ENCODE data around the gene LTBP3. TPM values are rescaled to one million over a fixed set of nuclear protein-coding genes. Genes with fewer than 3 reads are reported as not detected.
"Not testable (repeated sequence)": the region's sequence is repeated elsewhere in the genome, so short reads cannot be mapped to it uniquely, and the experiment has no call there.

The LTBP3 gene
- total RNA-seq, 2 experiments from 2014 or later: 11.2 to 13.8 TPM

DNA sequence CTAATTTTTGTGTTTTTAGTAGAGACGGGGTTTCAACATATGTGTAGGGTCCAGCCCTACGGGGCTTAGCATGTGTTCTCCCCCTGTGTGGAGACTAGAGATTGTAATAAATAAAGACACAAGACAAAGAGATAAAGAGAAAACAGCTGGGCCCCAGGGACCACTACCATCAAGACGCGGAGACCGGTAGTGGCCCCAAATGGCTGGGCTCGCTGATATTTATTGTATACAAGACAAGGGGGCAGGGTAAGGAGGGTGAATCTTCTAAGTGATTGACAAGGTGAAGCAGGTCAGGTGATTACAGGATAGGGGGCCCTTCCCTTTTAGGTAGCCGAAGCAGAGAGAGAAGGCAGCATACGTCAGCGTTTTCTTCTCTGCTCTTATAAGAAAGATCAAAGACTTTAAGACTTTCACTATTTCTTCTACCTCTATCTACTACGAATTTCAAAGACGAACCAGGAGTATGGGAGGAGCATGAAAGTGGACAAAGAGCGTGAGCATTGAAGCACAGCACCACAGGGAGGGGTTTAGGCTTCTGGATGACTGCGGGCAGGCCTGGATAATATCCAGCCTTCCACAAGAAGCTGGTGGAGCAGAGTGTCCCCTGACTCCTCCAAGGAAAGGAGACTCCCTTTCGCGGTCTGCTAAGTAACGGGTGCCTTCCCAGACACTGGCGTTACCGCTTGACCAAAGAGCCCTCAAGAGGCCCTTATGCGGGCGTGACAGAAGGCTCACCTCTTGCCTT lies 36.2 kb downstream of the LTBP3 start:
- H3K4me1 ChIP-seq (ENCODE audit: insufficient read depth, low read length, poor library complexity, severe bottlenecking): peaks cover 22% of the 10 kb centered on the region
- CTCF ChIA-PET (ENCODE audit: unreplicated experiment); intact Hi-C loops (cut with micrococcal nuclease; ENCODE audit: unreplicated experiment); POLR2A ChIA-PET; H3K27ac ChIP-seq (ENCODE audit: low read depth, low read length, poor library complexity, severe bottlenecking); BruUV-seq (replicated peaks); H4K20me1 ChIP-seq (ENCODE audit: insufficient read depth, low read length); H3K9me3 ChIP-seq (ENCODE audit: low read length); H2AFZ ChIP-seq (ENCODE audit: low read length); DNase-seq (ENCODE audit: low spot score); H3K9me2 ChIP-seq (ENCODE audit: insufficient read depth, low read length); H3K79me2 ChIP-seq (ENCODE audit: insufficient read depth, low read depth, low read length); H3K4me2 ChIP-seq (ENCODE audit: low read length); H3K36me3 ChIP-seq (ENCODE audit: insufficient read depth, low read length); H3K4me3 ChIP-seq (ENCODE audit: low read depth, low read length, poor library complexity, severe bottlenecking): not testable (repeated sequence)

GRCh38 chr11:65518941-65519549 lies 39.1 kb downstream of the LTBP3 start:
- H3K36me3 ChIP-seq (ENCODE audit: insufficient read depth, low read length); H3K9me3 ChIP-seq (ENCODE audit: low read length); H3K79me2 ChIP-seq (ENCODE audit: insufficient read depth, low read depth, low read length); H3K27ac ChIP-seq (ENCODE audit: low read depth, low read length, poor library complexity, severe bottlenecking); H3K4me1 ChIP-seq (ENCODE audit: insufficient read depth, low read length, poor library complexity, severe bottlenecking); POLR2A ChIA-PET; H3K4me2 ChIP-seq (ENCODE audit: low read length); H4K20me1 ChIP-seq (ENCODE audit: insufficient read depth, low read length); intact Hi-C loops (cut with micrococcal nuclease; ENCODE audit: unreplicated experiment); H3K9me2 ChIP-seq (ENCODE audit: insufficient read depth, low read length); H3K4me3 ChIP-seq (ENCODE audit: low read depth, low read length, poor library complexity, severe bottlenecking); H2AFZ ChIP-seq (ENCODE audit: low read length); BruUV-seq (replicated peaks); DNase-seq (ENCODE audit: low spot score); CTCF ChIA-PET (ENCODE audit: unreplicated experiment): not testable (repeated sequence)

GRCh38 chr11:65516135-65516968 lies 41.8 kb downstream of the LTBP3 start:
- no peak overlapping the region for H2AFZ ChIP-seq (ENCODE audit: low read length)
- no peaks in the 10 kb centered on the region for H3K9me2 ChIP-seq (ENCODE audit: insufficient read depth, low read length)
- H3K4me2 ChIP-seq (ENCODE audit: low read length): no peak overlapping the region
- H4K20me1 ChIP-seq (ENCODE audit: insufficient read depth, low read length): no peaks in the 10 kb centered on the region
- BruUV-seq (replicated peaks): no TSS peak
- no peaks in the 10 kb centered on the region for H3K36me3 ChIP-seq (ENCODE audit: insufficient read depth, low read length)
- no peak overlapping the region for H3K4me3 ChIP-seq (ENCODE audit: low read depth, low read length, poor library complexity, severe bottlenecking)
- no peaks in the 10 kb centered on the region for H3K79me2 ChIP-seq (ENCODE audit: insufficient read depth, low read depth, low read length)
- no peak overlapping the region for H3K27ac ChIP-seq (ENCODE audit: low read depth, low read length, poor library complexity, severe bottlenecking)
- ChIA-PET POLR2A (interaction anchor here (0.7 to 1.3 kb wide), 3 partner anchors 8 to 1310 kb away, joined by 3 to 5 read pairs (median 4); no protein-coding TSS in a partner anchor), CTCF (ENCODE audit: unreplicated experiment) (no interaction called here)
- H3K9me3 ChIP-seq (ENCODE audit: low read length): no peaks in the 10 kb centered on the region
- H3K4me1 ChIP-seq (ENCODE audit: insufficient read depth, low read length, poor library complexity, severe bottlenecking): no peaks in the 10 kb centered on the region
- TF ChIP-seq CTCF (conservative IDR thresholded peaks at IDR 0.05; ENCODE audit: low read length) (no peak), EZH2phosphoT487 (IDR thresholded peaks at IDR 0.05; ENCODE audit: borderline replicate concordance, low read depth, low read length) (no peak)
- intact Hi-C loops (cut with micrococcal nuclease; ENCODE audit: unreplicated experiment): no loop called here
- no peak for DNase-seq (ENCODE audit: low spot score)

- H2AFZ ChIP-seq (ENCODE audit: low read length); H3K4me2 ChIP-seq (ENCODE audit: low read length); H3K9me3 ChIP-seq (ENCODE audit: low read length); H3K9me2 ChIP-seq (ENCODE audit: insufficient read depth, low read length); DNase-seq (ENCODE audit: low spot score); intact Hi-C loops (cut with micrococcal nuclease; ENCODE audit: unreplicated experiment); H3K27ac ChIP-seq (ENCODE audit: low read depth, low read length, poor library complexity, severe bottlenecking); H3K4me3 ChIP-seq (ENCODE audit: low read depth, low read length, poor library complexity, severe bottlenecking); H3K79me2 ChIP-seq (ENCODE audit: insufficient read depth, low read depth, low read length); H4K20me1 ChIP-seq (ENCODE audit: insufficient read depth, low read length); H3K36me3 ChIP-seq (ENCODE audit: insufficient read depth, low read length); BruUV-seq (replicated peaks): not testable (repeated sequence)
- CTCF ChIA-PET (ENCODE audit: unreplicated experiment): interaction anchor here (0.6 kb wide), 1 partner anchor 95 kb away, joined by 3 read pairs; no protein-coding TSS in a partner anchor
- H3K4me1 ChIP-seq (ENCODE audit: insufficient read depth, low read length, poor library complexity, severe bottlenecking): peaks cover 29% of the 10 kb centered on the region
- POLR2A ChIA-PET: interaction anchor here (0.6 kb wide), 2 partner anchors 104 to 262 kb away, joined by 3 to 4 read pairs; no protein-coding TSS in a partner anchor
Measured at GRCh38 chr11:65512311-65512710, 45.8 kb downstream of the LTBP3 start.

Data from OCI-LY7 (cell line).